Spleen (tissue), 11 donors: Measurements from ENCODE around the gene TRIM2. TPM values are rescaled to one million over a fixed set of nuclear protein-coding genes. Genes with fewer than 3 reads are reported as not detected.

Experiments used
- DNase-seq: peaks from one replicate; pipeline ENCODE4 v3.0.0-alpha.2; 2020
- H3K27ac ChIP-seq, 8 donors: fragments of 200-600 bp; sonication (generic) in 7 of 8; 1 replicate in 4 of 8; 2 replicates in 4 of 8; pipeline versions ENCODE4 v1.5.0 to v1.8.0; 2016 to 2021; ENCODE audit warnings: inconsistent platforms in 4 of 8, mild to moderate bottlenecking in 4 of 8, moderate library complexity in 1 of 8
- H3K27me3 ChIP-seq, 7 donors: fragments of 200-600 bp; sonication (generic) in 6 of 7; replicated peaks in 1 of 7; 1 replicate in 4 of 7; 2 replicates in 3 of 7; pipeline versions ENCODE4 v1.5.0 to v1.8.0; 2016 to 2021; ENCODE audit warnings: inconsistent platforms in 3 of 7, mild to moderate bottlenecking in 1 of 7
- H3K36me3 ChIP-seq, 6 donors: fragments of 200-600 bp; sonication (generic) in 5 of 6; 1 replicate in 4 of 6; 2 replicates in 2 of 6; pipeline versions ENCODE4 v1.5.0 to v1.8.0; 2016 to 2021; ENCODE audit warnings: inconsistent platforms in 2 of 6
- H3K4me1 ChIP-seq, 6 donors: fragments of 200-600 bp; sonication (generic) in 5 of 6; 1 replicate in 3 of 6; 2 replicates in 3 of 6; pipeline versions ENCODE4 v1.5.0 to v1.8.0; 2016 to 2021; ENCODE audit warnings: inconsistent platforms in 3 of 6
- H3K4me3 ChIP-seq, 8 donors: fragments of 200-600 bp; sonication (generic) in 7 of 8; 1 replicate in 4 of 8; 2 replicates in 4 of 8; pipeline versions ENCODE4 v1.5.0 to v1.8.0; 2016 to 2021; ENCODE audit warnings: inconsistent platforms in 4 of 8, mild to moderate bottlenecking in 4 of 8, moderate library complexity in 2 of 8
- H3K9me3 ChIP-seq, 8 donors: fragments of 200-600 bp; sonication (generic) in 7 of 8; 1 replicate in 4 of 8; 2 replicates in 4 of 8; pipeline versions ENCODE4 v1.5.0 to v1.8.0; 2016 to 2021; ENCODE audit warnings: inconsistent platforms in 4 of 8
- CTCF ChIP-seq, 11 experiments: fragments of 200-600 bp in 7 of 11; fragments of 450-650 bp in 4 of 11; sonication (generic) in 4 of 11; IDR thresholded peaks in 8 of 11; conservative IDR thresholded peaks in 3 of 11; 1 replicate in 7 of 11; 2 replicates in 4 of 11; pipeline versions ENCODE4 v1.4.0 to v1.8.0; 2016 to 2021; ENCODE audit warnings: antibody characterized with exemption in 11 of 11, inconsistent platforms in 4 of 11, mild to moderate bottlenecking in 1 of 11
- POLR2A ChIP-seq, 3 donors: fragments of 450-650 bp; IDR thresholded peaks; one replicate each; pipeline ENCODE4 v1.5.1; 2017; ENCODE audit warnings: antibody characterized with exemption in 3 of 3, mild to moderate bottlenecking in 1 of 3
- POLR2AphosphoS5 ChIP-seq, 3 donors: sonication (generic); formaldehyde crosslinking; IDR thresholded peaks; one replicate each; pipeline ENCODE4 v1.5.1; 2017; ENCODE audit warnings: antibody characterized with exemption in 3 of 3
- WGBS, 5 donors: extraction: QIAGEN DNeasy Blood & Tissue Kit in 3 of 5; methylation state at CpG; one replicate each; pipeline versions ENCODE4 v1.1.5 to v1.1.7; 2013 to 2018; 5-methylcytosine and 5-hydroxymethylcytosine counted together
- intact Hi-C: fragments of 100-400 bp; cut with DNase I; formaldehyde crosslinking; loops from one replicate; pipeline ENCODE4 v1.15.0; 2023; ENCODE audit warnings: low total_unique reads
- polyA plus RNA-seq, 3 donors: library from polyadenylated mRNA; stranded (reverse); fragments of 200-250 nt; gene quantifications; one replicate each; pipeline ENCODE4 v1.2.1, GENCODE V29; 2013
- small RNA-seq, 4 donors: library from RNA; depleted of rRNA; stranded (forward); fragments of <200 nt; gene quantifications; one replicate each; pipeline ENCODE3, GENCODE V24; 2016
- total RNA-seq, 7 donors: library from RNA; depleted of rRNA in 3 of 7; stranded (reverse); fragments of >200 nt in 3 of 7; fragmentation: NEBNext Ultra II Directional in 4 of 7; extraction: Animal tissue kit (Norgen Biotek cat#: 25700) in 4 of 7; gene quantifications; one replicate each; pipeline versions ENCODE4 v1.1.0 to v1.2.1, GENCODE V29; 2016 to 2021
- donor health status: healthy with polysubstance abuse.
- donor health status: DM: no; HTN: no; CAD: no; lungs with moderate emphysema.
- donor health status: DM: no; HTN: no; CAD: no.
- donor health status: Bipolar disorder and iron deficiency.
- donor health status: healthy.
- donor health status: DM: no; HTN: no; CAD: no.
- donor health status: DM: yes; HTN: yes; CAD: no.

Gene TRIM2
- total and polyA plus RNA-seq, 10 donors: 3.2 to 77.9 (median 45.3) TPM

GRCh38 chr4:153385784-153386183 is 181.5 kb downstream of the TRIM2 start:
- no peak overlapping the region for H3K27ac ChIP-seq
- no peaks in the 10 kb centered on the region for H3K36me3 ChIP-seq
- intact Hi-C loops: no loop called here
- TF ChIP-seq CTCF (IDR thresholded peaks at IDR 0.05 in 8 of 11, conservative IDR thresholded peaks at IDR 0.05 in 3 of 11) (no peak), POLR2AphosphoS5 (IDR thresholded peaks at IDR 0.05) (no peak), POLR2A (IDR thresholded peaks at IDR 0.05) (no peak)
- 89 to 97% (median 90%) methylated on average over 2 of the region's 2 CpGs for WGBS, 5 donors
- no peaks in the 10 kb centered on the region for H3K4me1 ChIP-seq
- H3K9me3 ChIP-seq: no peaks in the 10 kb centered on the region
- no peak for DNase-seq
- H3K27me3 ChIP-seq: no peaks in the 10 kb centered on the region
- no peak overlapping the region for H3K4me3 ChIP-seq

- Histone ChIP-seq H3K27ac (no peak overlapping the region), H3K36me3 (no peaks in the 10 kb centered on the region), H3K4me1 (no peaks in the 10 kb centered on the region), H3K9me3 (no peaks in the 10 kb centered on the region), H3K4me3 (no peak overlapping the region), H3K27me3 (no peaks in the 10 kb centered on the region)
- no peak for DNase-seq
- TF ChIP-seq POLR2A (IDR thresholded peaks at IDR 0.05) (no peak), CTCF (IDR thresholded peaks at IDR 0.05 in 8 of 11, conservative IDR thresholded peaks at IDR 0.05 in 3 of 11) (no peak), POLR2AphosphoS5 (IDR thresholded peaks at IDR 0.05) (no peak)
- WGBS, 5 donors: 94 to 99% (median 97%) methylated on average over 4 of the region's 4 CpGs
- intact Hi-C loops: no loop called here
Measured at GRCh38 chr4:153387981-153388380, 183.7 kb downstream of the TRIM2 start.

Small RNA genes within 50 kb of the gene (small RNA-seq; reads per million reads assigned to genes)
- gene RF00019 (0 reads per million in 4 donors), gene RN7SL419P (0 reads per million in 4 donors), gene RNU6-1196P (0 reads per million in 4 donors)

Other genes starting within 250 kb of the TRIM2 start
- gene MND1, start 140.2 kb downstream of the TRIM2 start, total RNA-seq: 1 to 10 TPM in 5 of 7 donors, under 1 TPM in 2; 0.76 to 4.9 (median 1.8) TPM
- 10 to 100 TPM in 1 of 3 donors, 1 to 10 TPM in 2; 1.2 to 10.9 (median 3.2) TPM for gene MND1, start 140.2 kb downstream of the TRIM2 start, polyA plus RNA-seq